GM21367 (cell line): ENCODE data around the gene GPR152.
A peak's percentile ranks its signal among the peaks of the same experiment; 100 is the strongest.
"Not testable (repeated sequence)": the region's sequence is repeated elsewhere in the genome, so short reads cannot be mapped to it uniquely, and the experiment has no call there.

Experiments
- ATAC-seq: cut with Tn5 transposase; IDR thresholded peaks from one replicate; pipeline ENCODE4 v1.9.1; 2021; ENCODE audit not compliant: unreplicated experiment

GPR152 gene

GRCh38 chr11:67466962-67467771 lies 14.6 kb upstream of the GPR152 start:
- ATAC-seq, result no peak

- no peak for ATAC-seq
Measured at GRCh38 chr11:67466367-67466766, 13.8 kb upstream of the GPR152 start.

GRCh38 chr11:67465530-67465929 lies 13.0 kb upstream of the GPR152 start:
- ATAC-seq, result not testable (repeated sequence)

GRCh38 chr11:67465189-67465510 lies 12.6 kb upstream of the GPR152 start:
- no peak for ATAC-seq

- ATAC-seq, result peak; percentile 53
Measured at GRCh38 chr11:67464411-67465188, 12.1 kb upstream of the GPR152 start.

GRCh38 chr11:67463680-67464410 lies 11.3 kb upstream of the GPR152 start:
- ATAC-seq, result no peak

GRCh38 chr11:67463186-67463585 lies 10.7 kb upstream of the GPR152 start:
- ATAC-seq, result no peak

- ATAC-seq, result no peak
Measured at GRCh38 chr11:67458266-67458665, 5.7 kb upstream of the GPR152 start.

GRCh38 chr11:67457453-67457852 lies 4.9 kb upstream of the GPR152 start:
- no peak for ATAC-seq

- no peak for ATAC-seq
Measured at GRCh38 chr11:67456068-67456705, 3.7 kb upstream of the GPR152 start.

- ATAC-seq, result no peak
Measured at GRCh38 chr11:67455054-67455453, 2.5 kb upstream of the GPR152 start, which contains the start of gene CABP4. Gene CABP4 (plus strand): TSS chr11:67455354. CDS start chr11:67455424, 70 bp downstream.

GRCh38 chr11:67453816-67454732 lies 1.5 kb upstream of the GPR152 start:
- ATAC-seq, result no peak

- ATAC-seq, result no peak
Measured at GRCh38 chr11:67451658-67451976, 912 bp downstream of the GPR152 start.

- no peak for ATAC-seq
Measured at GRCh38 chr11:67450796-67451657, 1.5 kb downstream of the GPR152 start.

- ATAC-seq, result no peak
Measured at GRCh38 chr11:67449116-67449844, 3.2 kb downstream of the GPR152 start.

- no peak for ATAC-seq
Measured at GRCh38 chr11:67448220-67448609, 4.3 kb downstream of the GPR152 start.

GRCh38 chr11:67445515-67445914 lies 7.0 kb downstream of the GPR152 start:
- ATAC-seq, result no peak

- ATAC-seq, result no peak
Measured at GRCh38 chr11:67442504-67443404, 9.8 kb downstream of the GPR152 start.
